ENCODE measurements around the gene C12orf43.

- TF ChIP-seq YY1 (IDR thresholded peaks at IDR 0.05; ENCODE audit: insufficient read depth, insufficient read length) (no peak), ZNF274 (IDR thresholded peaks at IDR 0.05; ENCODE audit: low read depth, low read length) (no peak)
These were observed 33.6 kb downstream of the C12orf43 start for GRCh38 chr12:120982659-120983058.

Measured in NT2/D1 (cell line).